T follicular helper cell (primary cell): Measurements from ENCODE around the gene BUD31.

Source experiments
- DNase-seq: peaks from one replicate; pipeline ENCODE4 v3.0.0-alpha.2; 2020; ENCODE audit warnings: low read depth

BUD31 gene

GRCh38 chr7:99433158-99433557, 24.4 kb downstream of the BUD31 start:
- DNase-seq, result no peak

GRCh38 chr7:99437946-99438572, 29.3 kb downstream of the BUD31 start:
- no peak for DNase-seq

- peak; percentile 73 for DNase-seq
These were observed 30.1 kb downstream of the BUD31 start, which contains the start of the genes CPSF4 and PTCD1 for GRCh38 chr7:99438573-99439480. CPSF4 (plus strand) TSS chr7:99438943; CDS start chr7:99439083, 140 bp downstream. PTCD1 (minus strand) TSS chr7:99438798; CDS start chr7:99435242, 3,556 bp downstream.

- DNase-seq, result no peak
These were observed 31.4 kb downstream of the BUD31 start for GRCh38 chr7:99440195-99440594.

- no peak for DNase-seq
These were observed 37.3 kb downstream of the BUD31 start for GRCh38 chr7:99446096-99446495.

- DNase-seq, result no peak
These were observed 39.2 kb downstream of the BUD31 start for GRCh38 chr7:99447943-99448342.

- no peak for DNase-seq
These were observed 40.1 kb downstream of the BUD31 start for GRCh38 chr7:99448855-99449254.

- DNase-seq, result no peak
These were observed 40.6 kb downstream of the BUD31 start for GRCh38 chr7:99449326-99449725.

- DNase-seq, result no peak
These were observed 43.2 kb downstream of the BUD31 start for GRCh38 chr7:99451936-99452335.

GRCh38 chr7:99452541-99452940, 43.8 kb downstream of the BUD31 start:
- no peak for DNase-seq

GRCh38 chr7:99453105-99453504, 44.3 kb downstream of the BUD31 start:
- no peak for DNase-seq

- DNase-seq, result no peak
These were observed 47.1 kb downstream of the BUD31 start for GRCh38 chr7:99455874-99456273.

GRCh38 chr7:99456288-99456687, 47.5 kb downstream of the BUD31 start:
- DNase-seq, result no peak

GRCh38 chr7:99457050-99457649, 48.4 kb downstream of the BUD31 start:
- no peak for DNase-seq

- no peak for DNase-seq
These were observed 49.1 kb downstream of the BUD31 start for GRCh38 chr7:99457650-99458493.

- no peak for DNase-seq
These were observed 50.3 kb downstream of the BUD31 start for GRCh38 chr7:99459087-99459486.

GRCh38 chr7:99460651-99461050, 51.9 kb downstream of the BUD31 start:
- DNase-seq, result no peak

GRCh38 chr7:99461221-99461620, 52.5 kb downstream of the BUD31 start:
- DNase-seq, result no peak

GRCh38 chr7:99465421-99465768, 56.6 kb downstream of the BUD31 start:
- no peak for DNase-seq

GRCh38 chr7:99468336-99468918, 59.7 kb downstream of the BUD31 start:
- no peak for DNase-seq
